Choroid plexus epithelial cell (primary cell): ENCODE measurements around the gene KRT1.
"Not testable (repeated sequence)": the region's sequence is repeated elsewhere in the genome, so short reads cannot be mapped to it uniquely, and the experiment has no call there.

Experiments used
- DNase-seq: peaks from one replicate; pipeline ENCODE4 v3.0.0-alpha.2; 2010; ENCODE audit warnings: low read depth
- H3K4me3 ChIP-seq: 2 replicates; pipeline ENCODE4 v1.5.1; 2011; ENCODE audit warnings: low read depth, mild to moderate bottlenecking, control low read depth, low read length, moderate library complexity
- CTCF ChIP-seq: conservative IDR thresholded peaks from 2 replicates; pipeline ENCODE4 v1.5.1; 2011; ENCODE audit warnings: low read depth, mild to moderate bottlenecking, control low read depth, inconsistent platforms, low read length, moderate library complexity

The KRT1 gene

DNA sequence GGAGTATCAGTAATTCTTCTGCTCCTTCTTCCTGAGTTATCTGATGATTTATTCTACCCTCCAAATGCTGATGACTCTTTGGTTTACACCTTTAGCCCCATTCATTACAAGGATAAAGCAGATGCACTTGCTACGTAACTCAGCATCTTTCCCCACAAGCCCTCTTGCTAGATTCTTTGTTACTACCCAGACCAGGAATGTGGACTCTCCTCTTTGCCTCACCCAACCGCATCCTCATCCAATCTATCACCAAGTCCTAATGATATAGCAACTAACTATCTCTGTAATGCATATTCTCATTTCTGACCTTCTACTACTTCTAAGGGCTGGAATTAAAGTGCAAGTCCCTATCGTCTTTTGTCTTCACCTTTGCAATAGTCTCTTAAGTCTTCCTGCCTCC lies 9.2 kb downstream of the KRT1 start:
- no peak for TF ChIP-seq CTCF
- H3K4me3 ChIP-seq = no peak overlapping the region
- no peak for DNase-seq

GRCh38 chr12:52670506-52670905 lies 9.7 kb downstream of the KRT1 start:
- no peak for TF ChIP-seq CTCF
- no peak for DNase-seq
- no peak overlapping the region for H3K4me3 ChIP-seq

DNA sequence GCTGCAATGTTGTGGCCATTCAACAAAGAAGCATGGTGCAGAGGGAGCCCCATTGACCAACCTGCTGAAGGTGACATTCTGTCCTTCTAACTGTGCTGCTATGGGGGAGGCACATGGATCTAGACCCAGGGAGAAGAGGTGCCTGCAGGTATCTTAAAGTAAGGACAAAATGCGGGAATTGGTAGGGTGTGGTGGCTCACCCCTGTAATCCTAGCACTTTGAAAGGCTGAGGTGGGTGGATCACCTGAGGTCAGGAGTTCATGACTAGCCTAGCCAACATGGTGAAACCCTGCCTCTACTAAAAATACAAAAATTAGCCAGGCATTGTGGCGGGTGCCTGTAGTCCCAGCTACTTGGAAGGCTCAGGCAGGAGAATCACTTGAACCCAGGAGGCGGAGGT lies 10.3 kb downstream of the KRT1 start:
- DNase-seq, H3K4me3 ChIP-seq: not testable (repeated sequence)

DNA sequence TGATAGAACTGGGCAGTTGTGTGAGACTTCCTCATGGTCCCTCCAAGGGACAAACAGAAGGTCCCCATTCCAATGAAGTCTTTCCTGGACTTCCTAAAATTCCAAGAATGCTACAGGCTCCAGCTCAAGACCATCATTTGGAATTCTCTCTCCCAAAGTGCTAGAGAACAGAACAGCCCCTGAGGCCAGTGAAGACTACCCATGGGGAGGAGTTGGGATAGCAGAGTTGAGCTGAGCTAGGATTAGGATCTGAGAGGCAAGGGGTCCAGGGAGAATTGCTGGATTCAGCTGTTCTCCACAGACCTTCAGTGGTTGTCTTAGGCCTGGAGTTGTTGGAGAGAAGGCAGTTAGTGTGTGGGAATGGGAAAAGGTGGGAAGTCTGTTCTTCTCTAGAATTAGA lies 10.8 kb downstream of the KRT1 start:
- TF ChIP-seq CTCF = no peak
- H3K4me3 ChIP-seq = no peak overlapping the region
- DNase-seq = no peak

DNA sequence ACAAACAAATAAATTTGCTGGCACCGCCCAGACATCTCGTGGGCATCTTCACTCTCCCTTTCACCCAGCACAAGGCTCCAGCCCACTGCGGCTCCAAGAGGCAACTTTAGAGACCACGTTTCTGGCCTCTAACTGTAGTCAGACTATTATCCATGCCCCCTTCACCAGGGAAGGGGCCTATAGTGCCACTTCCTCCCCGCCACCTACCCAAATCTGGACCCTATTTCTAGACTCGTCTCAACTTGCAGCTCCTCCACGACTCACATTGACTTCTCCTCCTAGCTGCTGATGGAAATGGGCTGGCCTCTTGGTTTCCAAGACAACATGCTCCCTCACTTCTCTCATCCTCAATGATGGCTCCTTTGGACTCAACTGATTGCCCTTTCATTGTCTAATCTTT lies 12.3 kb downstream of the KRT1 start:
- TF ChIP-seq CTCF = no peak
- no peak overlapping the region for H3K4me3 ChIP-seq
- no peak for DNase-seq

DNA sequence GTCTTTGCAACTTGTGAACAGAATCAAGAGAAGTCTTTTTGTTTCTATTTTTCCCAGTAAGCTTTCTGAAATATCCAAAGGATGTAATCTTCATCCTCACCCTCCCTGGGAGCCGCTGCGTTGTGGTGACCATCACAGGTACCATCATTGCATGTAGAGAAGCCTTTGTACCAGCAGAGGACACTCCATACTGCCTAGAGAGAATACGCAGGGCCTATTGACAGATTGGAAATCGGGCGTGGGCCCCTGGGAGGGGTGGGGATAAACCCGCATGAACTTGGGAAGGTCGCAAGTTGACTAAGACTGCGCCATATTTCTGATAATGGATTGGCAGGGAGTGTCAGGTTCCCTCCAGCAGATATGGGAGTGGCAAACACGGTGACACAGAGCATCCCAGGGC lies 12.7 kb downstream of the KRT1 start:
- peak; percentile 10 for DNase-seq
- TF ChIP-seq CTCF = peak; percentile 48
- no peak overlapping the region for H3K4me3 ChIP-seq

- DNase-seq = no peak
- TF ChIP-seq CTCF = no peak
- no peak overlapping the region for H3K4me3 ChIP-seq
Observed at GRCh38 chr12:52666471-52666870, 13.7 kb downstream of the KRT1 start.

GRCh38 chr12:52663420-52663819 lies 16.8 kb downstream of the KRT1 start:
- no peak overlapping the region for H3K4me3 ChIP-seq
- no peak for DNase-seq
- no peak for TF ChIP-seq CTCF
